HG03469 (cell line): ENCODE data around the gene COBL.

Experiments used
- ATAC-seq: cut with Tn5 transposase; IDR thresholded peaks from one replicate; pipeline ENCODE4 v1.9.1; 2021; ENCODE audit warnings: mild to moderate bottlenecking, moderate library complexity, moderate number of reproducible peaks; ENCODE audit not compliant: unreplicated experiment

Gene COBL

GRCh38 chr7:51276091-51276605, 40.5 kb downstream of the COBL start:
- no peak for ATAC-seq

DNA sequence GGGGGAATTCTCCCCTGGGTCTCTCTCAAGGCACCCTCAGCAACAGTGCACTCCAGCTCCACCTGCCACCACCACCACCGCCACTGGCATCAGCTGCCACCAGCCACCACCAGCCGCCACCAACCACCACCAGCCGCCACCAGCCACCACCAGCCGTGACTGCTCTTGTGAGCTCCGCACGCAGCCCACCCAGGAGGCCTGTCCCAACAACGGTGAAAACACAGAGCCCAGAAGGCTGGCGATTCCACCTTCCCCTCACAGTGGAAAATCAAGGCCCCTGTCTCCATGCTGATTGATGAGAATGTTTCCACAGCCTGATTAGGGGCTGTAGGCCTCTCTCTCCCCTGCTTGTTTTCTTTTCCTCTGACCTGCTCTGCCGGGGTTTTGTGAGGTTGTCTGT, 41.1 kb downstream of the COBL start:
- no peak for ATAC-seq

DNA sequence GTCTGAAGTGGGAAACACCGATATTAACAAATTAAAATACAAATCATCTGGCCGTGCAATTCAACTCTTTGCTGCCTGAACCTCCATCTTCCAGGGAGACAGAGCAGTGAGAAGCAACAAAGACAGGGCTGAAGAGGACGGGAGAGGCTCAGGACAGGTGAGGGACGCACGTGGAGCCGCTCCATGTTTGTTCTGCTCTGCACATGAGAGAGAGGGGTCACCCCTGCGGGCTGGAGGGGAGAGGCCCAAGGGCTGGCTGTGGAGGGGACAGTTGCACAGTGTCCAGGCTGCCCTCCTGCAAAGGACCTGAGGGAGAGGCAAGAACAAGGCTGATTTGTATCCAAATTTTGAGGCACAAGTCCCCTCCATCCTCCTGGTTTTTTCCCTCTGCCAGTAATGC, 41.7 kb downstream of the COBL start:
- ATAC-seq = no peak

- no peak for ATAC-seq
Observed at GRCh38 chr7:51274001-51274400, 42.6 kb downstream of the COBL start.

DNA sequence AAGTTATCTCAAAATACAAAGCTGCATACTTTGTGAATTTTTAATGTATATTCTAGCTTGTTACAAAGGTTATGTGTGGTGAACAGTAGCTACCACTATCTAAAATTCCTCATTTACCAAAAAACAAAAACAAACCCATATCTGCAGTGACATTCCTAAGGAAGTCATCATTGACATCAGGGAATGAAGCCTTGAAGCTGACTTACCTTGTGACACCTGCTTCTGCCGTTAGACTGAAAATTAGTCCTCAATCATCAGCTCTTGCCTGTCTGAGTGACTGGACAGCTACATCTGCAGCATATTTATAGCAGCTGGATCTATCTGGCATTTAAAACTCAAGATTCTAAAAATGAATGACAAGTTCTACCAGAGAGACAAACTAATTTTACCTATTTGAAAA, 43.2 kb downstream of the COBL start:
- no peak for ATAC-seq

DNA sequence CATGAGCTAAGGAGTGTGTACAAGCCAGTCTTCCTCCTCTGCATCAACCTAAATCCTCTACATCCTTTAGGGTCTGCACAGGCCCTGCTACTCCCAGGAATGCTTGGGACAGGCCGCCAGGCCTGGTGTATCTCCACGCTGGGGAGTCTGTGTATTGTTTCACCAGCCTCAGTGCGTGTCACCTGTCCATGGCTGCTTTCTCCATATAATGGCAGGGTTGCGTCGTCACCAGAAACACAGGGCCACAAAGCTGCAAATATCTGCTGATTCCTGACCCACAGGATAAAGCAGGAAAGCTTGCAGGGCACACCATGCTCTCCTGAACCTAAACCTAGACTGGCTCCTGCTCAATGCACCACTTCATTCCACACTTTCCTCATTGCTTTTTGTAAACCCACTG, 45.6 kb downstream of the COBL start:
- ATAC-seq = no peak

- no peak for ATAC-seq
Observed at GRCh38 chr7:51269911-51270310, 46.7 kb downstream of the COBL start.

GRCh38 chr7:51269321-51269720, 47.3 kb downstream of the COBL start:
- ATAC-seq = no peak

- no peak for ATAC-seq
Observed at GRCh38 chr7:51268859-51269258, 47.8 kb downstream of the COBL start.

- ATAC-seq = no peak
Observed at GRCh38 chr7:51267169-51267568, 49.4 kb downstream of the COBL start.

GRCh38 chr7:51265066-51265907, 51.3 kb downstream of the COBL start:
- ATAC-seq = no peak

DNA sequence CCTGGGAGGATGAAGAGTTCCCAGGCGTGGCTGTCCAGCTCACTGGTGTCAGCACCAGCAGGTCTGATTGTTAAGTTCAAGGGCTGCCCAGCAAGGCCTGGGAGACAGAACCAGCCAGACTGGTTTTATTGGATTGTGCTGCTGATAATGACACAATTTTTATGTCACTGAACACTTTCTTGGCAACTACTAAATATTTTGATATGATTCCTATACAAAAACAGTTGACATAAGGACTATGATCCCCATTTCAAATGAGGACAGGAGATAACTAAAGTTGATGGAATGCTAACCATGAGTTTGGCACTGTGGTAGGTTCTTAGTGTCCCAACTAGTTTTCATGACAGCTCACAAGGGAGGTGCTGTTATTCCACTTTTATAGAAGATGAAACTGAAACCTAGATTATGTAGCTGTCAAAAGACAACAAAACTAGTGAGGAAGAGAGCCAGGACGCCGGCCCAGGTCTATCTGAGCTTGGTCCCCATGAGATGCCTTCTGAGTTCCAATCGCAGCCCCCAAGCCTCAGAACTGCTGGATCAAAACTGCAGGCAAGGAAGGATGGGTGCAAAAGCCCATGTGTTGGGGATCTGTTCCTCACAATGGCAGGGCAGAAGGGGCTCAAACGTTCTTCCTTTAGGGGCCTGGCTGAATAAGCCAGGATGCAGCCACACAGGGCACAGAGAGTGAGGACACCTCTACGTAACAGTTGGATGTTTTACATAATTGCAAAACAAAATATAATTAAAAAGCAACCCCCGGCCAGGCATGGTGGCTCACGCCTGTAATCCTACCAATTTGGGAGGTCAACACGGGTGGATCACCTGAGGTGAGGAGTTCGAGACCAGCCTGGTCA, 52.8 kb downstream of the COBL start:
- ATAC-seq = no peak

GRCh38 chr7:51262796-51263531, 53.6 kb downstream of the COBL start:
- ATAC-seq = no peak

DNA sequence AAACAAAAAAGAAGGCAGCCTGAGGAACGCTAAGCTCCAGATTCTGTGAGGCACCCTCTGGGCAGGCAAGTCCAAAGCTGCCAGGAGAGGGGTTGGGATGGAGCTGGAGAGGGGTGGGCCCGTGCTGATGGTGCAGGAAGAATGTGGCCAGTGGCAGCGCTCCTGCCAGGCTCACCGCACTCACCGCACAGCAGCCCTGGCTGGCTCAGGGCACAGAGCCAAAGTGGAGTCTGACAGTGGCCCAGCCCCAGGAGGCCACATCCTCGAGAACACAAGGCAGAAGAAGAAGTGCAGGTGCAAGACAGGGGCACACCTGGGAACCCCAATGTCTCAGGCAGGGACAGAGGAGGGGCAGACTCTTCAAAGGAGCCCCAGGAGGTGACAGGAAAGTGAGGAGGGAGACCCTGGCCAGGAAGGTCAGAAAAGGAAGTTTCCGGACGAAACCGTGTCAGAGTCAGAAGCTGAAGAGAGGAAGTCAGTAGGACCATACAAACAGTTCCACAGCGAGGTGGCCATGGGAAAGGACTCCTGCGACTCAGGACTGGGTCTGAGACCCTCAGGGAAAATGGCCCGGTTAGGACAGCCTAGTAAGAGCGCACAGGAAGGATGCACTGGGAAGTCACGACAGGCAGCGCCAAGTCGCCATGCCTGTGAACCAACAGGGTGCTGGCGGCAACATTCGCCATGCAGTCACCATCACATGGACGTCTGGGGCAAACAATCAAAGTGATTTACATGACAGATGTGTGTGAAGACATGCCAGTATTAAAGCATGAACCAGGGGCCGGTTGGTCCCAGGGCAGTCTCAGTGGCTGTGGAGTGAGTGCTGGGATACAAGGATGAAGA, 54.4 kb downstream of the COBL start:
- ATAC-seq = no peak

DNA sequence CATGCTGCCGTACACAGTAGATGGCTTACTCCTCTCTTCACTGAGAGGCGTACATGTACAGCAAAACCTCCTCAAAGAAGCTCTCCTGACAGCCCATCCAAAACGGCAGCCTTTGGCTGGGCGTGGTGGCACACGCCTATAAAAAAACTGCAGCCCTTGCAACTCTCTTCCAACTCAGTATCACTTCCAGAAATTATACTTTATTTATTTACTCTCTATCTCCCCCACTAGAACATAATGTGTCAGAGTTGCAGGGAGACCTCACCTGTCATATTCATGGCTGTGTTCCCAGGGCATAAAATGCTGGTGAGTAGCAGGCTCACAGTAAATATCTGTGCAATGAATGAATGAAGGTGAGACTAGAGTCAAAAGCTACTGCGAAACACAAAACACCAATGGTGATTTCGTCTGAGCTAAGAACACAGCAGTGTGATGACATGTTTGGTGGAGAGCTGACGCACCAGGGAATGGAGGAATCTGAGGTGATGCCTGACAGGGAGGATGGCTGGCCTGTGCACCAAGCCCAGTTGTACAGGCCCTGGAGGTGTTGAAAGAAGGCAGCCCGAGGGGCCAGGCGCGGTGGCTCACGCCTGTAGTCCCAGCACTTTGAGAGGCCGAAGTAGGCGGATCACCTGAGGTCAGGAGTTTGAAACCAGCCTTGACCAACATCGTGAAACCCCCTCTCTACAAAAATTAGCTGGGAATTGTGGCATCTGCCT, 55.3 kb downstream of the COBL start:
- no peak for ATAC-seq

- ATAC-seq = no peak
Observed at GRCh38 chr7:51260516-51260915, 56.1 kb downstream of the COBL start.

DNA sequence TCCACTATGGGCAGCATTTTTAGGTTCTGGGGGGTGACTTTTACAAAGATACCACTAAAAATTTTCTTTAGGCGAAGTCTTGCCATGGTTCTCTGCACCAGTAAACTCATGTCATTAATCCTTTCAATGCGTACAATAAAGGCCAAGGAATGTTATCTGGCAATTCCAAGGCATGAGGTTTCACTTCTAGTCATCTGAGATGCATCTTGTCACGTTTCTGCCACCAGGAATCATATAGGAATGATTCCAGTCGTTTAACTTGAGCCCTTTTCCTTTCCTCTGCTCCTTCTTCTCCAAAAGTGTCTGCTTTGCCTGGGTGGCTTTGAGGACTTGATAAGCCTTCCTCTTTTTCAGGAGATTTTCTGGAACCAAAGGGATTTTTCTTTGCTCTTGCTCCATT, 56.8 kb downstream of the COBL start:
- ATAC-seq = no peak

GRCh38 chr7:51256916-51257315, 59.7 kb downstream of the COBL start:
- no peak for ATAC-seq

DNA sequence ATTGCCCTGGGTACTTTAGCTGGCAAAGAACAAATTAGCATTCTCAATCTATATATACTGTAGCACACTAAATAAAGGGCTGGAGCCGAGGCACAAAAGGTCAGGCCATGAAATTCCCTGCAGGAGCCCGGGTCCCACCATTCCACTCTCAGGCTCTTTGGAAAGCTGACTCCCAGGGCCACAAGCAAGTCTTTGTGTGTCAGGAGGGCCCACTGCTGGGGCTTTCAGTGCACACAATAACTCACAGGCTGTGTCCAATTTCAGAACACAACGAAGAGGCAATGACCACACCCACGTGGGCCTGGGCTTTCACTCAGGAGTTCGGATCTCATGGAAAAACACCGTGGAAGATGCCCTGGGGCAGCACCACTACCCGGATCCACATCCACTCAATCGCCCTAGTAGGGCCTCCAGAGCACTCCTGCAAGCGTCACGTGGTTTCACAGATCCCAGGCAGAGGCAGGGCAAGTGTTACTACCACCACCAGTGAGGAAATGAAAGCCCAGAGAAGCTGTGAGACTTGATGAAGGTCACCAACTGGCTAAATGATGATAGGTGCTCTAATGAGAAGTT, 60.3 kb downstream of the COBL start:
- no peak for ATAC-seq
